Stomach (tissue), 4 donors: ENCODE data around the gene BDKRB1.

Source experiments
- POLR2A ChIP-seq, 4 donors: fragments of 450-650 bp; IDR thresholded peaks; one replicate each; pipeline ENCODE4 v1.6.1; 2016; ENCODE audit warnings: antibody characterized with exemption in 4 of 4, control low read depth in 2 of 4, mild to moderate bottlenecking in 1 of 4, moderate library complexity in 1 of 4
- TF ChIP-seq, protein P1 (sequence below), 7 experiments: fragments of 450-650 bp in 4 of 7; fragments of 200-600 bp in 3 of 7; sonication (generic) in 3 of 7; IDR thresholded peaks; one replicate each; pipeline ENCODE4 v1.5.1; 2016 to 2019; ENCODE audit warnings: antibody characterized with exemption in 7 of 7, control low read depth in 2 of 7, mild to moderate bottlenecking in 1 of 7

DNA sequence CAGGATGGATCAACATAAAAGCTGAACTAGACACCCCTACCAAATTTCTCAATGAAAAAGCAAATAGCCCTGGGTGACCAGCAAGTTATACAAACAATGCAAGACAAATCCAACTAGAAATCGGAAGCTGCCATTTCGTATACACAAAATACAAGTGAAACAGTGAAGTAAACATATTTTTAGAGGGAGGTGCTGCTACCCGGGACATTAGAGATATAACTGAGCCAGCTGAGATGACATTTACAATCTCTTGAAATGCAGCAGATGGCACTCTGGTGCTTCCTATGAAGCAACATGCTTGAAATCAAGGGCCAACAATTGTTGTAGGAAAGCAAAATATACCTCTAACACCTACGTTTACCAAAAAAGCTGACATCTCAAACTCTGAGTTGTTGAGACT, 25.5 kb downstream of the BDKRB1 start:
- TF ChIP-seq, protein P1, sequence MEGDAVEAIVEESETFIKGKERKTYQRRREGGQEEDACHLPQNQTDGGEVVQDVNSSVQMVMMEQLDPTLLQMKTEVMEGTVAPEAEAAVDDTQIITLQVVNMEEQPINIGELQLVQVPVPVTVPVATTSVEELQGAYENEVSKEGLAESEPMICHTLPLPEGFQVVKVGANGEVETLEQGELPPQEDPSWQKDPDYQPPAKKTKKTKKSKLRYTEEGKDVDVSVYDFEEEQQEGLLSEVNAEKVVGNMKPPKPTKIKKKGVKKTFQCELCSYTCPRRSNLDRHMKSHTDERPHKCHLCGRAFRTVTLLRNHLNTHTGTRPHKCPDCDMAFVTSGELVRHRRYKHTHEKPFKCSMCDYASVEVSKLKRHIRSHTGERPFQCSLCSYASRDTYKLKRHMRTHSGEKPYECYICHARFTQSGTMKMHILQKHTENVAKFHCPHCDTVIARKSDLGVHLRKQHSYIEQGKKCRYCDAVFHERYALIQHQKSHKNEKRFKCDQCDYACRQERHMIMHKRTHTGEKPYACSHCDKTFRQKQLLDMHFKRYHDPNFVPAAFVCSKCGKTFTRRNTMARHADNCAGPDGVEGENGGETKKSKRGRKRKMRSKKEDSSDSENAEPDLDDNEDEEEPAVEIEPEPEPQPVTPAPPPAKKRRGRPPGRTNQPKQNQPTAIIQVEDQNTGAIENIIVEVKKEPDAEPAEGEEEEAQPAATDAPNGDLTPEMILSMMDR (IDR thresholded peaks at IDR 0.05): no peak
- TF ChIP-seq POLR2A (IDR thresholded peaks at IDR 0.05): no peak
